ENCODE results near the gene CDH4. TPM values are rescaled to one million over a fixed set of nuclear protein-coding genes. Genes with fewer than 3 reads are reported as not detected.

Gene CDH4
- total and polyA plus RNA-seq, 2 donors (not counting 1 experiment from before 2014, with no cell fraction given) = not detected

DNA sequence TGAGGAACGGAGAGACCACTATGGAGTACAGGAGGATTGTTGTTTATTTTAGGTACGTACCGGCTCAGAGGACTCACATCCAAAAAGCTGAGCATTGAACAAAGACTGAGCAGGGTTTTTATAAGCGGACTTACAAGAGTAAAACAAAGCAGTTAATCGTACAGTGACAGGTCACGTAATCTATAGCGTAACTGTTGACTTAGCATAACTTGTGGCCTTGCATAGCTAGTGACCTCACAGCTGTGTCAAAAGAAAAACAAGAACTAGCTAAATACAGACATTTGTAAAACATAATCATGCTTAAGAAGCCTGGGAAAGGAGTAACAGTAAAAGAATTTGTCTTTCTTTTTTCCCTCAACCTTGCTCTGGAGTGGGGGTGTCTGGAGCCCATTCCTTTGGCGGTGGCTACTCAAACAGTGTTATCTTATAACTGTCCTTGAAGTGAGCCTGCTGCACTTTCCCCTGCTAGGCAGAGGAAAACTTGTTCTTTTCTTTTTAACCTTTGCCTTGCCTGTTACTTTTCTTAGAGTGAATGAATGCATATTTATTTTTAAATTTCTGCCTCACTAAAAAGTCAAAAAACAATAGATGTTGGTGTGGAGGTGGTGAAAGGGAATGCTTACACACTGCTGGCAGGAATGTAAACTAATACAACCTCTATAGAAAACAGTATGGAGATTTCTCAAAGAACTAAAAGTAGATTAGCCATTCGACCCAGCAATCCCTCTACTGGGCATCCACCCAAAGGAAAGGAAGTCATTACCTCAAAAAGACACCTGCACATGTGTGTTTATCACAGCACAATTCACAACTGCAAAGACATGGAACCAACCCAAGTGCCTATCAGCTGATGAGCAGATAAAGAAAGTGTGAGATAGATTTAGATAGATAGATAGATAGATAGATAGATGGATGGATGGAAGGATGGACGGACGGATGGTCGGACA is 704.6 kb downstream of the CDH4 start:
- no peak for TF ChIP-seq EZH2 (IDR thresholded peaks at IDR 0.05; ENCODE audit: borderline replicate concordance, insufficient read depth, low read depth, low read length, poor library complexity, severe bottlenecking)
- TF ChIP-seq, protein P1, sequence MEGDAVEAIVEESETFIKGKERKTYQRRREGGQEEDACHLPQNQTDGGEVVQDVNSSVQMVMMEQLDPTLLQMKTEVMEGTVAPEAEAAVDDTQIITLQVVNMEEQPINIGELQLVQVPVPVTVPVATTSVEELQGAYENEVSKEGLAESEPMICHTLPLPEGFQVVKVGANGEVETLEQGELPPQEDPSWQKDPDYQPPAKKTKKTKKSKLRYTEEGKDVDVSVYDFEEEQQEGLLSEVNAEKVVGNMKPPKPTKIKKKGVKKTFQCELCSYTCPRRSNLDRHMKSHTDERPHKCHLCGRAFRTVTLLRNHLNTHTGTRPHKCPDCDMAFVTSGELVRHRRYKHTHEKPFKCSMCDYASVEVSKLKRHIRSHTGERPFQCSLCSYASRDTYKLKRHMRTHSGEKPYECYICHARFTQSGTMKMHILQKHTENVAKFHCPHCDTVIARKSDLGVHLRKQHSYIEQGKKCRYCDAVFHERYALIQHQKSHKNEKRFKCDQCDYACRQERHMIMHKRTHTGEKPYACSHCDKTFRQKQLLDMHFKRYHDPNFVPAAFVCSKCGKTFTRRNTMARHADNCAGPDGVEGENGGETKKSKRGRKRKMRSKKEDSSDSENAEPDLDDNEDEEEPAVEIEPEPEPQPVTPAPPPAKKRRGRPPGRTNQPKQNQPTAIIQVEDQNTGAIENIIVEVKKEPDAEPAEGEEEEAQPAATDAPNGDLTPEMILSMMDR (IDR thresholded peaks at IDR 0.05) = no peak
- ATAC-seq (ENCODE audit: low read depth) (no peak), DNase-seq (no peak)
- Histone ChIP-seq H4K20me1 (ENCODE audit: control insufficient read depth, insufficient read depth, low read length, poor library complexity, severe bottlenecking) (no peaks in the 10 kb centered on the region), H3K27me3 (replicated peaks in 1 of 4; ENCODE audit: control extremely low read depth in 1 of 4, control insufficient read depth in 3 of 4, insufficient read depth in 4 of 4, low read length in 3 of 4) (peaks cover 0 to 12% (median 0%) of the 10 kb centered on the region in 4 experiments), H2AFZ (ENCODE audit: insufficient read depth, low read depth, low read length, poor library complexity, severe bottlenecking) (no peak overlapping the region), H3K27ac (ENCODE audit: low read length in 2 of 2) (no peak overlapping the region), H3K79me2 (ENCODE audit: control insufficient read depth, insufficient read depth, low read length) (no peaks in the 10 kb centered on the region), H3K4me2 (replicated peaks; ENCODE audit: low read depth, low read length, poor library complexity, severe bottlenecking) (no peak overlapping the region), H3K9ac (ENCODE audit: low read length) (no peak overlapping the region), H3K4me3 (ENCODE audit: control extremely low read depth in 1 of 5, extremely low read depth in 1 of 5, insufficient read depth in 1 of 5, low read depth in 2 of 5, low read length in 4 of 5) (no peak overlapping the region), H3K4me1 (ENCODE audit: control insufficient read depth in 2 of 2, insufficient read depth in 2 of 2, low read length in 2 of 2) (no peaks in the 10 kb centered on the region), H3K9me3 (ENCODE audit: control extremely low read depth in 1 of 3, control insufficient read depth in 2 of 3, insufficient read depth in 1 of 3, low read length in 2 of 3) (no peaks in the 10 kb centered on the region), H3K36me3 (replicated peaks in 1 of 2; ENCODE audit: control extremely low read depth in 1 of 2, control insufficient read depth in 1 of 2, extremely low read depth in 1 of 2, insufficient read depth in 2 of 2, low read length in 1 of 2) (no peaks in the 10 kb centered on the region)
- ChIA-PET POLR2A (no interaction called here), CTCF (no interaction called here)
- Mint-ChIP-seq H3K27me3 (peaks cover 23% of the 10 kb centered on the region), H3K27ac (no peak overlapping the region), H3K4me1 (no peaks in the 10 kb centered on the region), H3K4me3 (no peak overlapping the region), H3K9me3 (ENCODE audit: insufficient read depth) (no peaks in the 10 kb centered on the region)
- 78% methylated on average over 3 of the region's 12 CpGs for WGBS (ENCODE audit: insufficient coverage)
- intact Hi-C loops (cut with micrococcal nuclease) = no loop called here

All from B cell (primary cell).